Measurements from ENCODE around the gene B4GALT7.

GRCh38 chr5:177553671-177554429 lies 46.1 kb upstream of the B4GALT7 start:
- TF ChIP-seq RCOR1 (IDR thresholded peaks at IDR 0.05; ENCODE audit: low read length) = no peak
- TF ChIP-seq YY1 (IDR thresholded peaks at IDR 0.05; ENCODE audit: low read depth) = no peak
- TF ChIP-seq PBX3 (IDR thresholded peaks at IDR 0.05) = no peak
- TF ChIP-seq POLR2AphosphoS5 (IDR thresholded peaks at IDR 0.05; ENCODE audit: low read depth, low read length) = no peak
- TF ChIP-seq CTCF (IDR thresholded peaks at IDR 0.05) = no peak
- no peak for TF ChIP-seq MXI1 (IDR thresholded peaks at IDR 0.05; ENCODE audit: low read depth, low read length)
- no peak for TF ChIP-seq TAF1 (IDR thresholded peaks at IDR 0.05; ENCODE audit: borderline replicate concordance, low read depth, low read length)
- no peak for TF ChIP-seq JUND (IDR thresholded peaks at IDR 0.05)
- TF ChIP-seq SMC3 (IDR thresholded peaks at IDR 0.05; ENCODE audit: low read depth, low read length) = no peak
- no peak for TF ChIP-seq REST (IDR thresholded peaks at IDR 0.05; ENCODE audit: low read depth, low read length)
- TF ChIP-seq IRF3 (IDR thresholded peaks at IDR 0.05; ENCODE audit: low read depth, low read length) = no peak
- TF ChIP-seq USF1 (IDR thresholded peaks at IDR 0.05; ENCODE audit: borderline replicate concordance, low read depth) = no peak
- TF ChIP-seq NRF1 (IDR thresholded peaks at IDR 0.05; ENCODE audit: low read depth, low read length) = no peak
